Duodenal mucosa (tissue), 2 donors: Measurements from ENCODE around the gene ECT2.

Experiments used
- H3K27ac ChIP-seq: one replicate; pipeline ENCODE4 v1.7.0; 2013; ENCODE audit warnings: low read depth, low read length
- H3K27me3 ChIP-seq, 2 donors: one replicate each; pipeline ENCODE4 v1.7.0; 2013; ENCODE audit warnings: low read length in 2 of 2, control low read depth in 1 of 2; ENCODE audit not compliant: insufficient read depth in 2 of 2, control insufficient read depth in 1 of 2
- H3K36me3 ChIP-seq, 2 donors: one replicate each; pipeline ENCODE4 v1.7.0; 2013; ENCODE audit warnings: low read length in 2 of 2, control low read depth in 1 of 2; ENCODE audit not compliant: insufficient read depth in 2 of 2, control insufficient read depth in 1 of 2
- H3K4me1 ChIP-seq, 2 donors: one replicate each; pipeline ENCODE4 v1.7.0; 2013; ENCODE audit warnings: low read length in 2 of 2, control low read depth in 1 of 2; ENCODE audit not compliant: insufficient read depth in 2 of 2, control insufficient read depth in 1 of 2
- H3K4me3 ChIP-seq, 2 donors: one replicate each; pipeline ENCODE4 v1.7.0; 2013; ENCODE audit warnings: low read length in 2 of 2, low read depth in 1 of 2
- H3K9ac ChIP-seq, 2 donors: one replicate each; pipeline ENCODE4 v1.7.0; 2013; ENCODE audit warnings: low read length in 2 of 2, low read depth in 1 of 2
- H3K9me3 ChIP-seq, 2 donors: one replicate each; pipeline ENCODE4 v1.7.0; 2013; ENCODE audit warnings: low read length in 2 of 2, control low read depth in 1 of 2; ENCODE audit not compliant: control insufficient read depth in 1 of 2

The ECT2 gene

GRCh38 chr3:172800156-172800555 lies 49.6 kb downstream of the ECT2 start:
- Histone ChIP-seq H3K9ac (no peak overlapping the region), H3K36me3 (no peaks in the 10 kb centered on the region), H3K9me3 (no peaks in the 10 kb centered on the region), H3K27ac (no peak overlapping the region), H3K27me3 (no peaks in the 10 kb centered on the region), H3K4me3 (no peak overlapping the region), H3K4me1 (no peaks in the 10 kb centered on the region)

- H3K9me3 ChIP-seq, result no peaks in the 10 kb centered on the region
- peaks cover 3 to 13% of the 10 kb centered on the region in 2 donors for H3K36me3 ChIP-seq
- no peaks in the 10 kb centered on the region for H3K4me1 ChIP-seq
- H3K4me3 ChIP-seq, result no peak overlapping the region
- H3K9ac ChIP-seq, result no peak overlapping the region
- no peaks in the 10 kb centered on the region for H3K27me3 ChIP-seq
- no peak overlapping the region for H3K27ac ChIP-seq
Observed at GRCh38 chr3:172803489-172803888, 53.0 kb downstream of the ECT2 start.

GRCh38 chr3:172804323-172804722 lies 53.8 kb downstream of the ECT2 start:
- H3K9me3 ChIP-seq, result no peaks in the 10 kb centered on the region
- no peaks in the 10 kb centered on the region for H3K4me1 ChIP-seq
- no peak overlapping the region for H3K4me3 ChIP-seq
- H3K27ac ChIP-seq, result no peak overlapping the region
- H3K27me3 ChIP-seq, result no peaks in the 10 kb centered on the region
- peaks cover 3 to 13% of the 10 kb centered on the region in 2 donors for H3K36me3 ChIP-seq
- H3K9ac ChIP-seq, result no peak overlapping the region

GRCh38 chr3:172808969-172809546 lies 58.5 kb downstream of the ECT2 start:
- H3K27me3 ChIP-seq, result no peaks in the 10 kb centered on the region
- no peaks in the 10 kb centered on the region for H3K9me3 ChIP-seq
- no peaks in the 10 kb centered on the region for H3K4me1 ChIP-seq

GRCh38 chr3:172811099-172811498 lies 60.6 kb downstream of the ECT2 start:
- no peaks in the 10 kb centered on the region for H3K4me1 ChIP-seq
- no peaks in the 10 kb centered on the region for H3K9me3 ChIP-seq
- H3K27ac ChIP-seq, result no peak overlapping the region
- H3K27me3 ChIP-seq, result no peaks in the 10 kb centered on the region
- H3K9ac ChIP-seq, result no peak overlapping the region
- no peak overlapping the region for H3K4me3 ChIP-seq
- peaks cover 3 to 10% of the 10 kb centered on the region in 2 donors for H3K36me3 ChIP-seq

More at GRCh38 chr3:172808969-172809546, 58.5 kb downstream of the ECT2 start:
- Histone ChIP-seq H3K27ac (no peak overlapping the region), H3K9ac (no peak overlapping the region), H3K4me3 (no peak overlapping the region), H3K36me3 (peaks cover 3 to 13% of the 10 kb centered on the region in 2 donors)

- no peaks in the 10 kb centered on the region for H3K36me3 ChIP-seq
- H3K27ac ChIP-seq, result no peak overlapping the region
- no peaks in the 10 kb centered on the region for H3K27me3 ChIP-seq
- H3K9me3 ChIP-seq, result no peaks in the 10 kb centered on the region
- H3K4me1 ChIP-seq, result no peaks in the 10 kb centered on the region
- no peak overlapping the region for H3K9ac ChIP-seq
- H3K4me3 ChIP-seq, result no peak overlapping the region
Observed at GRCh38 chr3:172813462-172813861, 62.9 kb downstream of the ECT2 start.

- Histone ChIP-seq H3K36me3 (no peaks in the 10 kb centered on the region), H3K9ac (no peak overlapping the region), H3K27me3 (no peaks in the 10 kb centered on the region), H3K4me1 (no peaks in the 10 kb centered on the region), H3K9me3 (no peaks in the 10 kb centered on the region), H3K27ac (no peak overlapping the region), H3K4me3 (no peak overlapping the region)
Observed at GRCh38 chr3:172814738-172815137, 64.2 kb downstream of the ECT2 start.

GRCh38 chr3:172815857-172816256 lies 65.3 kb downstream of the ECT2 start:
- Histone ChIP-seq H3K27ac (no peak overlapping the region), H3K9me3 (no peaks in the 10 kb centered on the region), H3K4me3 (no peak overlapping the region), H3K27me3 (no peaks in the 10 kb centered on the region), H3K4me1 (no peaks in the 10 kb centered on the region), H3K36me3 (no peaks in the 10 kb centered on the region), H3K9ac (no peak overlapping the region)

GRCh38 chr3:172816281-172816680 lies 65.8 kb downstream of the ECT2 start:
- H3K36me3 ChIP-seq, result no peaks in the 10 kb centered on the region

GRCh38 chr3:172816968-172817367 lies 66.4 kb downstream of the ECT2 start:
- Histone ChIP-seq H3K27ac (no peak overlapping the region), H3K36me3 (no peaks in the 10 kb centered on the region), H3K9ac (no peak overlapping the region), H3K27me3 (no peaks in the 10 kb centered on the region), H3K4me3 (no peak overlapping the region), H3K4me1 (no peaks in the 10 kb centered on the region), H3K9me3 (no peaks in the 10 kb centered on the region)

More at GRCh38 chr3:172816281-172816680, 65.8 kb downstream of the ECT2 start:
- Histone ChIP-seq H3K4me1 (no peaks in the 10 kb centered on the region), H3K9ac (no peak overlapping the region), H3K9me3 (no peaks in the 10 kb centered on the region), H3K27me3 (no peaks in the 10 kb centered on the region), H3K27ac (no peak overlapping the region), H3K4me3 (no peak overlapping the region)

GRCh38 chr3:172820492-172820891 lies 70.0 kb downstream of the ECT2 start:
- H3K9me3 ChIP-seq, result no peaks in the 10 kb centered on the region
- H3K4me1 ChIP-seq, result no peaks in the 10 kb centered on the region
- no peaks in the 10 kb centered on the region for H3K27me3 ChIP-seq
- H3K9ac ChIP-seq, result no peak overlapping the region
- H3K4me3 ChIP-seq, result no peak overlapping the region
- no peak overlapping the region for H3K27ac ChIP-seq
- no peaks in the 10 kb centered on the region for H3K36me3 ChIP-seq
